Lower lobe of right lung (tissue), 2 donors: ENCODE measurements around the gene HS3ST6. TPM values are rescaled to one million over a fixed set of nuclear protein-coding genes. Genes with fewer than 3 reads are reported as not detected.
A peak's percentile ranks its signal among the peaks of the same experiment; 100 is the strongest.
"Not testable (repeated sequence)": the region's sequence is repeated elsewhere in the genome, so short reads cannot be mapped to it uniquely, and the experiment has no call there.

Experiments used
- ATAC-seq, 2 donors: fragments of 200-7000 bp; cut with Tn5 transposase; one replicate each; pipeline ENCODE4 v1.9.1; 2020 to 2022; ENCODE audit warnings: mild to moderate bottlenecking in 2 of 2, moderate library complexity in 2 of 2
- DNase-seq: peaks from one replicate; pipeline ENCODE4 v3.0.0-alpha.2; 2020
- H3K27ac ChIP-seq: fragments of 200-600 bp; one replicate; pipeline ENCODE4 v1.8.0; 2022
- H3K27me3 ChIP-seq: fragments of 200-600 bp; one replicate; pipeline ENCODE4 v1.8.0; 2022; ENCODE audit warnings: low read depth
- H3K36me3 ChIP-seq: fragments of 200-600 bp; one replicate; pipeline ENCODE4 v1.8.0; 2022; ENCODE audit warnings: mild to moderate bottlenecking
- H3K4me1 ChIP-seq: fragments of 200-600 bp; one replicate; pipeline ENCODE4 v1.8.0; 2022
- H3K4me3 ChIP-seq: fragments of 200-600 bp; one replicate; pipeline ENCODE4 v1.8.0; 2022; ENCODE audit warnings: mild to moderate bottlenecking
- H3K9me3 ChIP-seq: fragments of 200-600 bp; one replicate; pipeline ENCODE4 v1.8.0; 2022
- CTCF ChIP-seq: fragments of 200-600 bp; IDR thresholded peaks from one replicate; pipeline ENCODE4 v1.8.0; 2022; ENCODE audit warnings: antibody characterized with exemption, mild to moderate bottlenecking
- intact Hi-C: fragments of 100-400 bp; cut with DNase I; formaldehyde crosslinking; loops from one replicate; pipeline ENCODE4 v1.11.0; 2022
- total RNA-seq: library from RNA; stranded (reverse); fragmentation: NEBNext Ultra II Directional; extraction: Animal tissue kit (Norgen Biotek cat#: 25700); gene quantifications from one replicate; pipeline ENCODE4 v1.2.1, GENCODE V29; 2021
- donor health status: DM: no; HTN: yes; CAD: no; lungs with severe emphysema.

The HS3ST6 gene
- total RNA-seq, 1 donor from 2014 or later = 1.3 TPM

GRCh38 chr16:1963806-1964505 is 45.7 kb upstream of the HS3ST6 start:
- peaks cover 26% of the 10 kb centered on the region for H3K36me3 ChIP-seq
- H3K4me3 ChIP-seq = peak overlapping the region; percentile 92
- intact Hi-C loops = no loop called here
- H3K27me3 ChIP-seq = no peaks in the 10 kb centered on the region
- H3K27ac ChIP-seq = peak overlapping the region; percentile 98
- DNase-seq = no peak
- TF ChIP-seq CTCF = no peak
- peaks cover 42% of the 10 kb centered on the region for H3K4me1 ChIP-seq
- ATAC-seq = peak; percentile 4 to 40
- H3K9me3 ChIP-seq = no peaks in the 10 kb centered on the region

- peaks cover 46% of the 10 kb centered on the region for H3K4me1 ChIP-seq
- H3K9me3 ChIP-seq, DNase-seq, H3K27me3 ChIP-seq, ATAC-seq, intact Hi-C loops, H3K27ac ChIP-seq, H3K4me3 ChIP-seq: not testable (repeated sequence)
- H3K36me3 ChIP-seq = peaks cover 26% of the 10 kb centered on the region
Observed at GRCh38 chr16:1962161-1963153, 44.2 kb upstream of the HS3ST6 start.

GRCh38 chr16:1961651-1962067 is 43.4 kb upstream of the HS3ST6 start:
- Histone ChIP-seq H3K27me3 (no peaks in the 10 kb centered on the region), H3K9me3 (no peaks in the 10 kb centered on the region), H3K36me3 (peaks cover 26% of the 10 kb centered on the region), H3K4me3 (no peak overlapping the region), H3K4me1 (peaks cover 46% of the 10 kb centered on the region), H3K27ac (no peak overlapping the region)
- no peak for TF ChIP-seq CTCF
- intact Hi-C loops = no loop called here
- DNase-seq (no peak), ATAC-seq (no peak)

- H3K4me1 ChIP-seq = peaks cover 43% of the 10 kb centered on the region
- peak overlapping the region; percentile 96 for H3K4me3 ChIP-seq
Observed at GRCh38 chr16:1960665-1961630, 42.7 kb upstream of the HS3ST6 start.

More at GRCh38 chr16:1960665-1961630, 42.7 kb upstream of the HS3ST6 start:
- no peak for TF ChIP-seq CTCF
- ATAC-seq = no peak
- intact Hi-C loops = no loop called here
- peaks cover 26% of the 10 kb centered on the region for H3K36me3 ChIP-seq
- H3K27me3 ChIP-seq = no peaks in the 10 kb centered on the region
- peak; percentile 39 for DNase-seq
- no peaks in the 10 kb centered on the region for H3K9me3 ChIP-seq
- H3K27ac ChIP-seq = peak overlapping the region; percentile 18
